BLaER1 treated with 17β-estradiol and CSF1 and Interleukin-3, amounts not matched to agents 10 nM and 100 nM (cell line): Measurements from ENCODE around the gene DISC1.
A peak's percentile ranks its signal among the peaks of the same experiment; 100 is the strongest.

Experiments
- H3K27ac ChIP-seq, 11 experiments: shearing (Covaris generic); formaldehyde crosslinking; 2 replicates each; pipeline ENCODE4 v1.8.1; 2022
- H3K27me3 ChIP-seq, 11 experiments: shearing (Covaris generic); formaldehyde crosslinking; 2 replicates each; pipeline ENCODE4 v1.8.1; 2022
- H3K36me3 ChIP-seq, 11 experiments: shearing (Covaris generic); formaldehyde crosslinking; 2 replicates each; pipeline ENCODE4 v1.8.1; 2022
- H3K4me1 ChIP-seq, 10 experiments: shearing (Covaris generic); formaldehyde crosslinking; 2 replicates each; pipeline ENCODE4 v1.8.1; 2022
- H3K4me2 ChIP-seq, 11 experiments: shearing (Covaris generic); formaldehyde crosslinking; 2 replicates each; pipeline ENCODE4 v1.8.1; 2022
- H3K4me3 ChIP-seq, 10 experiments: shearing (Covaris generic); formaldehyde crosslinking; 2 replicates each; pipeline ENCODE4 v1.8.1; 2022
- H3K9ac ChIP-seq, 11 experiments: shearing (Covaris generic); formaldehyde crosslinking; 2 replicates each; pipeline ENCODE4 v1.8.1; 2022
- H3K9me3 ChIP-seq, 11 experiments: shearing (Covaris generic); formaldehyde crosslinking; replicated peaks in 1 of 11; 2 replicates each; pipeline ENCODE4 v1.8.1; 2022
- H4K20me1 ChIP-seq, 11 experiments: shearing (Covaris generic); formaldehyde crosslinking; 2 replicates each; pipeline ENCODE4 v1.8.1; 2022
- Cebpa-rat ChIP-seq, 11 experiments: shearing (Covaris generic); IDR thresholded peaks; 2 replicates each; pipeline ENCODE4 v1.8.1; 2022

DISC1 gene

DNA sequence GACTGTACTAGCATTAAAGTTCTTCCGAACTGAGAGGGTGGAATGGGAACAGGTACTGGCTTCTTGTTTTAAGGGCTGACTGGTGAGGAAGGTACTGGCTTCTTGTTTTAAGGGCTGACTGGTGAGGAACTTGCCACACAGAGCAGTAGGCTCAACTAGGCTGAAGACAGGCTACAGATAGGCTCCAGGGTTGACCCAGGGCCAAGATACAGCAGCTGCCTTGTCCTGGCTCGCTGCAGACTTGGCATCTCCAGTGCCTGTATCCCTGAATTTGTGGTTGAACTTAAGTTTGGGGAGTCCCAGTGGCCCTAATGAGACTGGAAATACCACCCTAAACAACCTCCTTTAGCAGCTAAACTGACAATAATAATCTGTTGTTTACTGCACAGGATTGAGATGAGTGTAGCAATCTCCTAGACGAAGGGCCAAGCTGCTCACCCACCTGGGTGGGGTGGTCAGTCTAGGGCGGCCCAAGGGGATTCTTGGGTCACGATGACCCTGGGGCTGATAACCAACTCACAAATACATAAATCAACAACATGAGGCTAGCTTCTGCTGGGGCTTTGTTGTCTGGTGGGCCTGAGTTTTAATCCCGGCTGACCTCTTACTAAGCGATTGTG, 227.1 kb downstream of the DISC1 start:
- peaks cover 0 to 16% (median 0%) of the 10 kb centered on the region in 10 experiments; a peak in 6 of 20 replicates for H3K4me1 ChIP-seq

GRCh38 chr1:231855361-231855760, 228.8 kb downstream of the DISC1 start:
- Histone ChIP-seq H3K4me3 (no peak overlapping the region), H3K4me1 (peaks cover 0 to 16% (median 0%) of the 10 kb centered on the region in 10 experiments; a peak in 6 of 20 replicates), H3K9me3 (no peaks in the 10 kb centered on the region), H3K27ac (no peak overlapping the region), H3K36me3 (peaks cover 0 to 32% (median 0%) of the 10 kb centered on the region in 11 experiments; a peak in 3 of 22 replicates), H3K27me3 (no peaks in the 10 kb centered on the region), H4K20me1 (peaks cover 0 to 8% (median 0%) of the 10 kb centered on the region in 11 experiments; a peak in 2 of 22 replicates), H3K9ac (no peak overlapping the region), H3K4me2 (peak overlapping the region in 1 of 11 experiments; percentile 31; a peak in 3 of 22 replicates)
- no peak for TF ChIP-seq Cebpa-rat (IDR thresholded peaks at IDR 0.05)

More for the DNA sequence above, 227.1 kb downstream of the DISC1 start:
- Histone ChIP-seq H3K9me3 (no peaks in the 10 kb centered on the region), H3K4me3 (no peak overlapping the region), H3K9ac (no peak overlapping the region), H4K20me1 (peaks cover 0 to 8% (median 0%) of the 10 kb centered on the region in 11 experiments; a peak in 2 of 22 replicates), H3K27me3 (no peaks in the 10 kb centered on the region), H3K36me3 (peaks cover 0 to 38% (median 0%) of the 10 kb centered on the region in 11 experiments; a peak in 5 of 22 replicates), H3K27ac (no peak overlapping the region), H3K4me2 (no peak overlapping the region)
- TF ChIP-seq Cebpa-rat (IDR thresholded peaks at IDR 0.05) = no peak

- Histone ChIP-seq H3K4me2 (peak overlapping the region in 1 of 11 experiments; percentile 31; a peak in 2 of 22 replicates), H3K4me1 (peaks cover 0 to 16% (median 0%) of the 10 kb centered on the region in 10 experiments; a peak in 6 of 20 replicates), H3K9me3 (no peaks in the 10 kb centered on the region), H4K20me1 (peaks cover 0 to 8% (median 0%) of the 10 kb centered on the region in 11 experiments; a peak in 2 of 22 replicates), H3K9ac (no peak overlapping the region), H3K36me3 (peaks cover 0 to 27% (median 0%) of the 10 kb centered on the region in 11 experiments; a peak in 3 of 22 replicates), H3K4me3 (no peak overlapping the region), H3K27ac (no peak overlapping the region), H3K27me3 (no peaks in the 10 kb centered on the region)
- TF ChIP-seq Cebpa-rat (IDR thresholded peaks at IDR 0.05) = no peak
Observed at GRCh38 chr1:231855926-231856325, 229.3 kb downstream of the DISC1 start.

DNA sequence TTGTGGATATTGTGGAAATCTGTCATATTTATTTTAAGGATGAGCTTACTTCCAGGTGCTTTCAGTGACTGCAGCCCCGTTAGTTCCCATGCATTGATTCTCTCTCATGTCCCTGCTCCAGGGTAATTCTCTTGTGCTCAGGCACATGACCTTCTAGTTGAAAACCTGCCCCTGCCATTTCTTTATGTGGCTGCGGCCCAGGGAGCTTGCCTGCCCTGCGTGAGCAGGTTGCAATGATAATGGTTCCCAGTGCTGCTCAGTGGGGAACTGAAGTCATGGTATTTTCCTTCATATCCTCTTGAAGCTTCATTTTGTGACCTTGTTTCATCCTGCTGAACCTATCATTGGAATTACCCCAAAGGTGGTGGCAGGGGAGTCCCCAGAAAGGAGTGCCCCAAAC, 229.8 kb downstream of the DISC1 start:
- Histone ChIP-seq H3K4me3 (no peak overlapping the region), H3K27ac (no peak overlapping the region), H3K4me2 (no peak overlapping the region)

GRCh38 chr1:231856894-231857293, 230.3 kb downstream of the DISC1 start:
- Histone ChIP-seq H3K36me3 (peaks cover 0 to 17% (median 0%) of the 10 kb centered on the region in 11 experiments; a peak in 3 of 22 replicates), H3K4me3 (no peak overlapping the region), H3K27ac (no peak overlapping the region), H3K4me1 (peaks cover 0 to 16% (median 0%) of the 10 kb centered on the region in 10 experiments; a peak in 6 of 20 replicates), H3K27me3 (no peaks in the 10 kb centered on the region), H3K4me2 (no peak overlapping the region), H3K9me3 (no peaks in the 10 kb centered on the region), H4K20me1 (peaks cover 0 to 6% (median 0%) of the 10 kb centered on the region in 11 experiments; a peak in 2 of 22 replicates), H3K9ac (no peak overlapping the region)
- no peak for TF ChIP-seq Cebpa-rat (IDR thresholded peaks at IDR 0.05)

More for the DNA sequence above, 229.8 kb downstream of the DISC1 start:
- peaks cover 0 to 22% (median 0%) of the 10 kb centered on the region in 11 experiments; a peak in 3 of 22 replicates for H3K36me3 ChIP-seq
- H4K20me1 ChIP-seq = peaks cover 0 to 6% (median 0%) of the 10 kb centered on the region in 11 experiments; a peak in 2 of 22 replicates
- H3K9me3 ChIP-seq = no peaks in the 10 kb centered on the region
- H3K4me1 ChIP-seq = peaks cover 0 to 16% (median 0%) of the 10 kb centered on the region in 10 experiments; a peak in 6 of 20 replicates
- no peak overlapping the region for H3K9ac ChIP-seq
- no peak for TF ChIP-seq Cebpa-rat (IDR thresholded peaks at IDR 0.05)
- no peaks in the 10 kb centered on the region for H3K27me3 ChIP-seq

- no peak for TF ChIP-seq Cebpa-rat (IDR thresholded peaks at IDR 0.05)
- Histone ChIP-seq H3K27me3 (no peaks in the 10 kb centered on the region), H3K4me2 (no peak overlapping the region), H3K27ac (no peak overlapping the region), H3K4me3 (no peak overlapping the region), H3K4me1 (peaks cover 0 to 16% (median 0%) of the 10 kb centered on the region in 10 experiments; a peak in 6 of 20 replicates), H3K9me3 (no peaks in the 10 kb centered on the region), H4K20me1 (peaks cover 0 to 6% (median 0%) of the 10 kb centered on the region in 11 experiments; a peak in 2 of 22 replicates), H3K9ac (no peak overlapping the region), H3K36me3 (peaks cover 0 to 17% (median 0%) of the 10 kb centered on the region in 11 experiments; a peak in 3 of 22 replicates)
Observed at GRCh38 chr1:231857609-231858135, 231.1 kb downstream of the DISC1 start.

GRCh38 chr1:231860221-231861088, 233.9 kb downstream of the DISC1 start:
- no peak overlapping the region for H3K27ac ChIP-seq
- TF ChIP-seq Cebpa-rat (IDR thresholded peaks at IDR 0.05) = no peak
- H4K20me1 ChIP-seq = peaks cover 0 to 4% (median 0%) of the 10 kb centered on the region in 11 experiments; a peak in 2 of 22 replicates
- no peak overlapping the region for H3K4me2 ChIP-seq
- H3K4me1 ChIP-seq = peaks cover 0 to 14% (median 0%) of the 10 kb centered on the region in 10 experiments; a peak in 5 of 20 replicates
- H3K27me3 ChIP-seq = no peaks in the 10 kb centered on the region
- no peaks in the 10 kb centered on the region for H3K9me3 ChIP-seq
- no peak overlapping the region for H3K4me3 ChIP-seq
- peaks cover 0 to 24% (median 0%) of the 10 kb centered on the region in 11 experiments; a peak in 3 of 22 replicates for H3K36me3 ChIP-seq
- H3K9ac ChIP-seq = no peak overlapping the region

DNA sequence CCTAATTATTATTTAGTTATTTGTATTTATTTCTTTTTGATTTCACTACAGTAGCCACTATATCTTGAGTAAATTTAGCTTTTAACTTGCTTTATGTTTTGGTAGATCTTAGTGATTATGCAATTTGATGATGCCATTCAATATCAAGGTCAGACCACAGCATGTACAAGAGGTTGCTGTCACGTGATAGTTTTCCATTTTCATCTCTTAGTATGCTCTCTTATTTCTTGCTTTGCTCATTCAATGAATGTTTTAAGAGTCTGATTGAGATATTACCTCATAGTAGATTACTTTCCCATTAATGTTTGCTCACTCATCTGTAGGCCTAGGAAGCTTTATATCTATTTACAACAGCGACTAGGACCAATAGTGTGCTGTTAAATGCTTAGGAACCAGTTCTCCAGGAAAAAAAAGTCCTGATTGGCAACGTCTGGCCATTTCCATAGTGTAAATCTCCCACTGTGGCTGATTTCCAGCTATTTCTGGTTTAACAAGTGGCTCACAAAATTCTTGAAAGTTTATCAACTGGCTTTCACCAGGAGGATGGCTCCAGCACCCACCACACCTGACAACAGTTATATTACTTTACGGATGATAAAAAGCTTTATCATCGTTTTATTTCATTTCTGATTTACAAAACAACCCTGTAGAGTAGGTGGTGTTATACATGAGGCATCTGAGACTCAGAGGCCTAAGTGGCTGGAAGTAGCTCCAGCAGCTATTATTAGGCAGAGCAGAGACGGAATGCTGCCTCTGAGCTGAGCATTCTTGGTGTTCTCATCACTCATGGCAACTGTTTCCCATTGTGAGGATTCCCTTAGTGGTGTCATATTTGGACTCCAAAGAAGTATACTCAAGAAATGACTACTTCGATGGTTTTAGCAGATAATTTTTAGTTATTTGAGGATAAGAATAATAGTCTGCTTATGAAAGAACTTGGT, 235.2 kb downstream of the DISC1 start:
- TF ChIP-seq Cebpa-rat (IDR thresholded peaks at IDR 0.05) = no peak
- Histone ChIP-seq H3K27ac (no peak overlapping the region), H3K9ac (no peak overlapping the region), H3K36me3 (peaks cover 0 to 24% (median 0%) of the 10 kb centered on the region in 11 experiments; a peak in 3 of 22 replicates), H3K4me1 (peaks cover 0 to 14% (median 4%) of the 10 kb centered on the region in 10 experiments; a peak in 5 of 20 replicates), H3K4me3 (no peak overlapping the region), H3K27me3 (no peaks in the 10 kb centered on the region), H3K4me2 (no peak overlapping the region), H3K9me3 (no peaks in the 10 kb centered on the region), H4K20me1 (peaks cover 0 to 3% (median 0%) of the 10 kb centered on the region in 11 experiments; a peak in 2 of 22 replicates)
